ENCODE measurements around the gene HIVEP2. TPM values are rescaled to one million over a fixed set of nuclear protein-coding genes. Genes with fewer than 3 reads are reported as not detected.

The HIVEP2 gene
- polyA plus RNA-seq, 3 donors from 2014 or later = 0.13 to 4.6 (median 1.5) TPM

- H3K4me1 Mint-ChIP-seq = peaks cover 12 to 17% of the 10 kb centered on the region in 2 donors
- no peaks in the 10 kb centered on the region for H3K9me3 Mint-ChIP-seq
- H3K36me3 Mint-ChIP-seq = peaks cover 0 to 9% (median 4%) of the 10 kb centered on the region in 3 donors
- no peak overlapping the region for H3K4me3 Mint-ChIP-seq
- peaks cover 0 to 1% (median 1%) of the 10 kb centered on the region in 3 donors for H3K27me3 Mint-ChIP-seq (ENCODE audit: low read depth in 3 of 3)
- DNase-seq = no peak
- H3K27ac Mint-ChIP-seq = no peak overlapping the region
These were observed 133.1 kb downstream of the HIVEP2 start for GRCh38 chr6:142811923-142812322.

GRCh38 chr6:142810952-142811514 lies 133.9 kb downstream of the HIVEP2 start:
- Mint-ChIP-seq H3K36me3 (peaks cover 0 to 12% (median 9%) of the 10 kb centered on the region in 3 donors), H3K4me3 (no peak overlapping the region), H3K4me1 (peaks cover 12 to 23% of the 10 kb centered on the region in 2 donors), H3K27me3 (ENCODE audit: low read depth in 3 of 3) (peaks cover 0 to 1% (median 1%) of the 10 kb centered on the region in 3 donors), H3K9me3 (no peaks in the 10 kb centered on the region), H3K27ac (peak overlapping the region in 3 of 6 donors; percentile 12 to 24 (median 19))
- no peak for DNase-seq

DNA sequence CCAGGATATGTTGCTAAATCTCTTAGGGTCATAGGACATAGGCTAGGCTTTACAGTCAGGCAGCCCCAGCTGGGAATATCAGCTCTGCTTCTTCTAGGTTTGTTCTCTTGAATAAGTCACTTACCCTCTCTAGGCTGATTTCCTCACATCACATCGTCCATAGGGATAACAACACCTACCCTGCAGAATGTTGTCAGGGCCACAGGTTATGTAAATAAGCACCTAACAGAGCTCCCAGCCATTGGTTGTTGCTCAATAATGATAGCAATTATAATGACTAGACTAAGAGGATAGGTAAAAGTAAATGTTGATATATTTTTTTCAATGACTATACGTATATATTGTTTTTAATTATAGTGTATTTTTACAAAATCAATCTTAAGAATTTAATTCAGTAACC lies 135.0 kb downstream of the HIVEP2 start:
- Mint-ChIP-seq H3K4me1 (peaks cover 10 to 27% of the 10 kb centered on the region in 2 donors), H3K27me3 (ENCODE audit: low read depth in 3 of 3) (peaks cover 0 to 1% (median 1%) of the 10 kb centered on the region in 3 donors), H3K4me3 (no peak overlapping the region), H3K36me3 (peaks cover 0 to 13% (median 12%) of the 10 kb centered on the region in 3 donors), H3K9me3 (no peaks in the 10 kb centered on the region), H3K27ac (no peak overlapping the region)
- DNase-seq = no peak

GRCh38 chr6:142808405-142809061 lies 136.4 kb downstream of the HIVEP2 start:
- Mint-ChIP-seq H3K27ac (no peak overlapping the region), H3K4me3 (no peak overlapping the region), H3K9me3 (no peaks in the 10 kb centered on the region), H3K36me3 (peaks cover 0 to 13% (median 12%) of the 10 kb centered on the region in 3 donors), H3K27me3 (ENCODE audit: low read depth in 3 of 3) (peaks cover 0 to 1% (median 0%) of the 10 kb centered on the region in 3 donors), H3K4me1 (peaks cover 12 to 22% of the 10 kb centered on the region in 2 donors)
- DNase-seq = no peak

- Mint-ChIP-seq H3K27me3 (ENCODE audit: low read depth in 3 of 3) (peaks cover 0 to 1% (median 0%) of the 10 kb centered on the region in 3 donors), H3K4me1 (peaks cover 9 to 23% of the 10 kb centered on the region in 2 donors), H3K36me3 (peaks cover 4 to 19% (median 13%) of the 10 kb centered on the region in 3 donors), H3K9me3 (no peaks in the 10 kb centered on the region), H3K27ac (no peak overlapping the region), H3K4me3 (no peak overlapping the region)
- DNase-seq = no peak
These were observed 139.9 kb downstream of the HIVEP2 start for GRCh38 chr6:142805042-142805441.

- Mint-ChIP-seq H3K27ac (peak overlapping the region in 1 of 6 donors; percentile 1), H3K9me3 (no peaks in the 10 kb centered on the region), H3K36me3 (peaks cover 4 to 19% (median 13%) of the 10 kb centered on the region in 3 donors), H3K27me3 (ENCODE audit: low read depth in 3 of 3) (peaks cover 0 to 1% (median 0%) of the 10 kb centered on the region in 3 donors), H3K4me1 (peaks cover 9 to 23% of the 10 kb centered on the region in 2 donors), H3K4me3 (no peak overlapping the region)
- no peak for DNase-seq
These were observed 140.5 kb downstream of the HIVEP2 start for GRCh38 chr6:142804490-142804889.

DNA sequence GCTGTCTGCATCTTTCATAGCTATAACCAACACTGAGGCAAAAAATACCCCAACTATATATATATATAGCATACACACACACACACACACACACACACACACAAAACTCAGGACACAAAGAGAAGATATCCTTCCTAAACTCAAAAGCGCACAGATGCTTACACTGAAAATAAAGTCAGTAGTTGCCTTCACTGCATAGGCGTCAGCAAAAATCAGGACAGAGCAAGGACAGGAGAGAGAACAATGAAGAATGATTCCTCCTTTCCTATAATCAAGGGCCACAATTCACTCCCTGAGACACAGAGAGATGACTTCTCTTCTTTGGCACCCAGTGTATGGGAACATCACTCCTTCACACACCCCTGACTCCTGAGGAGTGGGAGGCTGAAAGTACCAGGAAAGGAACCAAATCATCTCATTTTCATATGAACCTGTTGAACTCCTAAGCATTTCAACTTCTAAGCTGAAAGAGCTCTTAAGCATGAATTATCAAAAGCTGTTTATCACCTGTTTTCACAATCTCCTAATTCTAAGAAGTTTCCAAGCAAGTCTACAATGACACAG lies 141.4 kb downstream of the HIVEP2 start:
- Mint-ChIP-seq H3K27ac (no peak overlapping the region), H3K4me3 (no peak overlapping the region), H3K9me3 (no peaks in the 10 kb centered on the region), H3K36me3 (peaks cover 4 to 16% (median 10%) of the 10 kb centered on the region in 3 donors), H3K4me1 (peaks cover 9 to 23% of the 10 kb centered on the region in 2 donors), H3K27me3 (ENCODE audit: low read depth in 3 of 3) (no peaks in the 10 kb centered on the region)
- DNase-seq = no peak

GRCh38 chr6:142803032-142803431 lies 141.9 kb downstream of the HIVEP2 start:
- H3K36me3 Mint-ChIP-seq = peaks cover 4 to 15% (median 10%) of the 10 kb centered on the region in 3 donors
- no peak for DNase-seq
- no peak overlapping the region for H3K27ac Mint-ChIP-seq
- no peaks in the 10 kb centered on the region for H3K27me3 Mint-ChIP-seq (ENCODE audit: low read depth in 3 of 3)
- H3K9me3 Mint-ChIP-seq = no peaks in the 10 kb centered on the region
- no peak overlapping the region for H3K4me3 Mint-ChIP-seq
- H3K4me1 Mint-ChIP-seq = peaks cover 9 to 23% of the 10 kb centered on the region in 2 donors

DNA sequence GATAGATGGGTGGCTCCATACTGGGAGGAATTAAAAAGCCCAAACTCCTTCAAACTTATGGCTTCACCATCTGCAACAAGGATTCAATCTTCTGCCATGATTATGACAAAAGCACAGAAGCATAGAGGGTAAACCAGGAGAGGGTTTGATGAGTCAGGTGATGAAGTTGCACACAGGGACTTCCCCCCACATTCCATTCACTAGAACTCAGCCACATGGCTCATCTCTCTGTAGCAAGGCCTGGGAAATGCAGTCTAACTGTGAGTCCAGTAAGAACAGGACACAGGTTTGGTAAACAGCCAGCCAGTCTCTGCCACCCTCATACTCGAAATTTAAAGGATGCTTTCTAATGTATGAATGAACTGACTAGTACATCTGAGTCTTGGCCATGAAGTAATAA lies 142.9 kb downstream of the HIVEP2 start:
- Mint-ChIP-seq H3K36me3 (peaks cover 4 to 11% (median 10%) of the 10 kb centered on the region in 3 donors), H3K4me3 (no peak overlapping the region), H3K27me3 (ENCODE audit: low read depth in 3 of 3) (no peaks in the 10 kb centered on the region), H3K4me1 (peaks cover 9 to 23% of the 10 kb centered on the region in 2 donors), H3K27ac (peak overlapping the region in 1 of 6 donors; percentile 59), H3K9me3 (no peaks in the 10 kb centered on the region)
- no peak for DNase-seq

GRCh38 chr6:142800240-142800639 lies 144.7 kb downstream of the HIVEP2 start:
- Mint-ChIP-seq H3K27me3 (ENCODE audit: low read depth in 3 of 3) (no peaks in the 10 kb centered on the region), H3K4me3 (no peak overlapping the region), H3K27ac (no peak overlapping the region), H3K36me3 (peaks cover 0 to 10% (median 4%) of the 10 kb centered on the region in 3 donors), H3K9me3 (no peaks in the 10 kb centered on the region), H3K4me1 (peaks cover 9 to 19% of the 10 kb centered on the region in 2 donors)
- no peak for DNase-seq

DNA sequence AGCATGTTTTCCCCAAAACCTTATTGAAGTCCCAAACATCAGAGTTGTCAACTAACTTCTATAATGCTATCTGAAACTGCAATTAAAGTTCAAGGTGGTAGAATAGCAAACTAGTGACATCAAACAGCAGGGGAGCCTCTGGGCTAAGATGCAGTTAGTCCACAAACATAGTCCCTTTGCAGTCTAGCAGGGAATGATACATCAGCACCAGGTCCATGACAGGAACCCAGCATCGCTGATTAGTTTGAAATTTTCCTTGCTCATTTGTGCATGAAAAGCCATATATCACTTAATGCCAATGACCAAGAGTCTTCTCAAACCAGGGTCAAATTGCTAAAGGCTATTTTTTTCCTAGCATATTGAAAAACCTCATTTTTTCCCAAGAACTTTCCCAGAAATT lies 145.3 kb downstream of the HIVEP2 start:
- Mint-ChIP-seq H3K4me3 (no peak overlapping the region), H3K27ac (no peak overlapping the region), H3K27me3 (ENCODE audit: low read depth in 3 of 3) (no peaks in the 10 kb centered on the region), H3K36me3 (peaks cover 0 to 10% (median 4%) of the 10 kb centered on the region in 3 donors), H3K4me1 (peaks cover 9 to 19% of the 10 kb centered on the region in 2 donors), H3K9me3 (no peaks in the 10 kb centered on the region)
- DNase-seq = no peak

DNA sequence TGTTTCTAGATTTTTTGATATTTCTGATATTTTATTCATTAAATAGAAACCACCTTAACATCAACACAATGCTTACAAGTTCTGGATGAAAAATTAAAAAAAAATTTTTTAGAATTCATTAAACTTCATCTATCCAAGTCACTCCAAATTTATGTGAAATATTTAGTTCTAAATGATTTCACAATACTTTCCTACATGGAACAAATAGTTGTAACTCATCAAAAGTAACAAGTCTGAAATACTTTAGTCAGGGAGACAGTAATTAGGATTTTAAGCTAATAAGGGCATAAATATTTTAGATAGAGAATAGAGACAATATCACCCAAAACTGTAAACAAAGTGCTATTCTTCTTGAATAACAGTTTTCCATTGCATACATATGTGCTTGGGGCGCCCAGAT lies 147.8 kb downstream of the HIVEP2 start:
- peaks cover 4 to 19% of the 10 kb centered on the region in 2 donors for H3K4me1 Mint-ChIP-seq

DNA sequence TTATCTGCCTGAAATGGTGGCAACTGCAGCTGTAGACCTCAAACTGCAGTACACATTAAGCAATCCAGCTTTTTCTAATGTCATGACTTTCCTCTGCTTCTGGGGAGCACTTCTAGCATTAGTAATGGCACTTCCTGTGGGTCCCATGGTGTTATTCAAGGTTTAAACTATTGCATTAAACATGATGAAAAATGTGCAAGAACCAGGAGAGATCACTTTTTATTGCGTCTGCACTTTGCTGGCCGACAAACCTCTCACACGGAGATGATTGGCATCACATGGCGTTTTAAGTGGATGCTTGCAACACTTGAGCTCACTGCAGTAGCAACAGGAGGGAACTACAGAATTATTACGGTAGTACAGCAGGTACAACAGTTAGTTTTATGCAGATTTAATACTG lies 148.4 kb downstream of the HIVEP2 start:
- no peak for DNase-seq
- no peak overlapping the region for H3K4me3 Mint-ChIP-seq
- H3K27ac Mint-ChIP-seq = peak overlapping the region in 1 of 6 donors; percentile 13
- H3K9me3 Mint-ChIP-seq = no peaks in the 10 kb centered on the region
- peaks cover 4 to 15% of the 10 kb centered on the region in 2 donors for H3K4me1 Mint-ChIP-seq
- H3K36me3 Mint-ChIP-seq = peaks cover 0 to 9% (median 2%) of the 10 kb centered on the region in 3 donors
- no peaks in the 10 kb centered on the region for H3K27me3 Mint-ChIP-seq (ENCODE audit: low read depth in 3 of 3)

More for the DNA sequence above, 147.8 kb downstream of the HIVEP2 start:
- peaks cover 0 to 10% (median 4%) of the 10 kb centered on the region in 3 donors for H3K36me3 Mint-ChIP-seq
- no peaks in the 10 kb centered on the region for H3K9me3 Mint-ChIP-seq
- DNase-seq = no peak
- no peaks in the 10 kb centered on the region for H3K27me3 Mint-ChIP-seq (ENCODE audit: low read depth in 3 of 3)
- no peak overlapping the region for H3K4me3 Mint-ChIP-seq
- no peak overlapping the region for H3K27ac Mint-ChIP-seq

GRCh38 chr6:142796024-142796423 lies 149.0 kb downstream of the HIVEP2 start:
- DNase-seq = no peak
- Mint-ChIP-seq H3K36me3 (peaks cover 0 to 7% (median 0%) of the 10 kb centered on the region in 3 donors), H3K27ac (peak overlapping the region in 1 of 6 donors; percentile 27), H3K4me3 (no peak overlapping the region), H3K4me1 (peaks cover 5 to 11% of the 10 kb centered on the region in 2 donors), H3K9me3 (no peaks in the 10 kb centered on the region), H3K27me3 (ENCODE audit: low read depth in 3 of 3) (no peaks in the 10 kb centered on the region)
